HepG2 (cell line): ENCODE measurements around the gene TIMM44. TPM values are rescaled to one million over a fixed set of nuclear protein-coding genes. Genes with fewer than 3 reads are reported as not detected.

ENCODE experiments used
- ASH2L ChIP-seq: fragments of 300-600, 200-600 bp; sonication (generic); IDR thresholded peaks from 2 replicates; pipeline ENCODE4 v1.7.0; 2017; ENCODE audit warnings: low read depth, mild to moderate bottlenecking, moderate library complexity, mixed read lengths, low read length; ENCODE audit not compliant: insufficient read length
- CENPT ChIP-seq: sonication (generic); formaldehyde crosslinking; IDR thresholded peaks from 2 replicates; pipeline ENCODE4 v1.8.0; 2022; ENCODE audit warnings: low read depth, mild to moderate bottlenecking, moderate library complexity, missing genetic modification reagents
- DMTF1 ChIP-seq: sonication (generic); formaldehyde crosslinking; IDR thresholded peaks from 2 replicates; pipeline ENCODE4 v1.4.0; 2020; ENCODE audit warnings: mild to moderate bottlenecking, missing genetic modification reagents
- ELF1 ChIP-seq: sonication (generic); formaldehyde crosslinking; IDR thresholded peaks from 2 replicates; pipeline ENCODE4 v1.4.0; 2020; ENCODE audit warnings: missing genetic modification reagents
- FOSL1 ChIP-seq: sonication (generic); formaldehyde crosslinking; IDR thresholded peaks from 2 replicates; pipeline ENCODE4 v1.9.0; 2021; ENCODE audit warnings: missing genetic modification reagents, borderline replicate concordance
- GABPB1 ChIP-seq: IDR thresholded peaks from 2 replicates; pipeline ENCODE4 v1.6.1; 2016; ENCODE audit warnings: mild to moderate bottlenecking, missing genetic modification reagents, moderate library complexity, missing compliant biosample characterization
- HOXA9 ChIP-seq: sonication (generic); formaldehyde crosslinking; IDR thresholded peaks from 2 replicates; pipeline ENCODE4 v1.8.1; 2022; ENCODE audit warnings: missing genetic modification reagents, mild to moderate bottlenecking, moderate library complexity, borderline replicate concordance
- NFE2L2 ChIP-seq: fragments of 150-350 bp; IDR thresholded peaks from 2 replicates; pipeline ENCODE4 v1.6.1; 2014; ENCODE audit warnings: low read length
- NFKBIZ ChIP-seq: IDR thresholded peaks from 2 replicates; pipeline ENCODE4 v1.6.1; 2018; ENCODE audit warnings: missing genetic modification reagents, missing compliant biosample characterization
- PAWR ChIP-seq: sonication (generic); formaldehyde crosslinking; IDR thresholded peaks from 2 replicates; pipeline ENCODE4 v1.4.0; 2020; ENCODE audit warnings: missing genetic modification reagents, mild to moderate bottlenecking, borderline replicate concordance
- PCBP1 ChIP-seq: fragments of 200-400 bp; formaldehyde crosslinking; IDR thresholded peaks from 2 replicates; pipeline ENCODE4 v1.6.1; 2017; ENCODE audit warnings: mild to moderate bottlenecking, low read depth, low read length, borderline replicate concordance
- RAD51 ChIP-seq: fragments of 450-650 bp; IDR thresholded peaks from 2 replicates; pipeline ENCODE4 v1.6.1; 2016; ENCODE audit warnings: borderline replicate concordance
- ZKSCAN1 ChIP-seq: fragments of 150-350 bp; IDR thresholded peaks from 2 replicates; pipeline ENCODE4 v1.6.1; 2014; ENCODE audit warnings: low read length
- ZNF326 ChIP-seq: sonication (generic); formaldehyde crosslinking; IDR thresholded peaks from 2 replicates; pipeline ENCODE4 v1.4.0; 2020; ENCODE audit warnings: missing genetic modification reagents, borderline replicate concordance
- ZNF407 ChIP-seq: sonication (generic); formaldehyde crosslinking; IDR thresholded peaks from one replicate; pipeline ENCODE4 v1.5.1; 2020; ENCODE audit warnings: mild to moderate bottlenecking, missing genetic modification reagents; ENCODE audit errors: not compliant biosample characterization
- ZNF496 ChIP-seq: sonication (generic); formaldehyde crosslinking; IDR thresholded peaks from 2 replicates; pipeline ENCODE4 v1.8.1; 2023; ENCODE audit warnings: mild to moderate bottlenecking, moderate library complexity, missing genetic modification reagents; ENCODE audit not compliant: insufficient replicate concordance
- ZNF740 ChIP-seq: sonication (generic); formaldehyde crosslinking; IDR thresholded peaks from 2 replicates; pipeline ENCODE4 v1.4.0; 2020; ENCODE audit warnings: missing genetic modification reagents
- ZNF761 ChIP-seq: sonication (generic); formaldehyde crosslinking; conservative IDR thresholded peaks from 2 replicates; pipeline ENCODE4 v1.4.0; 2020; ENCODE audit warnings: mild to moderate bottlenecking, missing genetic modification reagents
- ZSCAN21 ChIP-seq: sonication (generic); formaldehyde crosslinking; IDR thresholded peaks from 2 replicates; pipeline ENCODE4 v1.8.0; 2022; ENCODE audit warnings: mild to moderate bottlenecking, missing genetic modification reagents, moderate library complexity, borderline replicate concordance
- polyA plus RNA-seq, 8 experiments: library from polyadenylated mRNA; depleted of rRNA in 3 of 8; stranded (reverse) in 7 of 8; unstranded in 1 of 8; fragments of >200 nt; fragmentation: Illumina TruSeq in 4 of 8; extraction: Trizol in 4 of 8; gene quantifications; 2 replicates each; pipeline versions ENCODE4 v1.2.1 to v1.2.3, GENCODE V29; 2011 to 2016; ENCODE audit warnings: low read depth in 4 of 8, missing spikeins in 1 of 8, mixed read lengths in 1 of 8; ENCODE audit not compliant: insufficient read depth in 1 of 8
- total RNA-seq, 5 experiments: library from RNA; depleted of rRNA; stranded (reverse); fragments of >200 nt; fragmentation: Illumina TruSeq; extraction: Trizol; gene quantifications; 2 replicates each; pipeline ENCODE4 v1.2.3, GENCODE V29; 2016; ENCODE audit warnings: low read depth in 1 of 5

TIMM44 gene
- total and polyA plus RNA-seq, 2 of the 13 experiments (the other 11 are each of a cell fraction or from before 2014, with no cell fraction given) = 42.9 to 72.6 TPM

GRCh38 chr19:7887408-7888144, 55.9 kb downstream of the TIMM44 start (continued):
- TF ChIP-seq ZNF407 (CRISPR knock-in tag) (no peak), NFKBIZ (CRISPR knock-in tag) (no peak), HOXA9 (CRISPR knock-in tag) (no peak), ASH2L (no peak), NFE2L2 (no peak), ELF1 (no peak), PCBP1 (no peak), RAD51 (no peak), CENPT (CRISPR knock-in tag) (no peak), FOSL1 (CRISPR knock-in tag) (no peak), PAWR (no peak), ZNF326 (CRISPR knock-in tag) (no peak), ZNF761 (CRISPR knock-in tag) (0 out of 2 replicates have a peak, but pooled peaks have one; percentile 7), DMTF1 (CRISPR knock-in tag) (no peak), ZNF740 (no peak), ZNF496 (CRISPR knock-in tag) (no peak), GABPB1 (CRISPR knock-in tag) (peak; percentile 48; the same call in 1 of the 2 replicates), ZKSCAN1 (no peak), ZSCAN21 (CRISPR knock-in tag) (0 out of 2 replicates have a peak, but pooled peaks have one; percentile 11)
